Thyroid gland (tissue), 4 donors: ENCODE results near the gene ACLY. TPM values are rescaled to one million over a fixed set of nuclear protein-coding genes. Genes with fewer than 3 reads are reported as not detected.

Experiments used
- DNase-seq, 2 donors: peaks; one replicate each; pipeline ENCODE4 v3.0.0-alpha.2; 2019
- H3K27ac ChIP-seq, 3 donors: fragments of 200-600 bp; sonication (generic); 1 replicate in 2 of 3; 2 replicates in 1 of 3; pipeline ENCODE4 v1.5.1; 2016 to 2019; ENCODE audit warnings: mild to moderate bottlenecking in 1 of 3, moderate library complexity in 1 of 3
- H3K27me3 ChIP-seq: fragments of 200-600 bp; sonication (generic); one replicate; pipeline ENCODE4 v1.5.1; 2019
- H3K36me3 ChIP-seq, 2 donors: fragments of 200-600 bp; sonication (generic); one replicate each; pipeline ENCODE4 v1.5.1; 2016 to 2019
- H3K4me1 ChIP-seq, 2 donors: fragments of 200-600 bp; sonication (generic); one replicate each; pipeline ENCODE4 v1.5.1; 2017 to 2019
- H3K4me3 ChIP-seq, 3 donors: fragments of 200-600 bp; sonication (generic); replicated peaks in 1 of 3; 1 replicate in 2 of 3; 2 replicates in 1 of 3; pipeline ENCODE4 v1.5.1; 2016; ENCODE audit warnings: mild to moderate bottlenecking in 1 of 3
- H3K9me3 ChIP-seq: fragments of 200-600 bp; sonication (generic); one replicate; pipeline ENCODE4 v1.5.1; 2017
- POLR2A ChIP-seq, 2 donors: fragments of 450-650 bp; IDR thresholded peaks; one replicate each; pipeline ENCODE4 v1.6.1; 2017; ENCODE audit warnings: antibody characterized with exemption in 2 of 2, mild to moderate bottlenecking in 2 of 2, moderate library complexity in 1 of 2
- WGBS, 2 donors: methylation state at CpG; one replicate each; pipeline ENCODE4 v1.1.5; 2017; 5-methylcytosine and 5-hydroxymethylcytosine counted together
- intact Hi-C: fragments of 100-400 bp; cut with DNase I; formaldehyde crosslinking; loops from one replicate; pipeline ENCODE4 v1.15.1; 2023
- total RNA-seq, 4 donors: library from RNA; depleted of rRNA; stranded (reverse); fragments of >200 nt; gene quantifications; one replicate each; pipeline ENCODE4 v1.2.3, GENCODE V29; 2016
- TF ChIP-seq, protein P1 (sequence below), 6 experiments: fragments of 200-600 bp in 3 of 6; fragments of 450-650 bp in 3 of 6; sonication (generic) in 3 of 6; IDR thresholded peaks; one replicate each; pipeline ENCODE4 v1.5.1; 2016 to 2019; ENCODE audit warnings: antibody characterized with exemption in 6 of 6, mild to moderate bottlenecking in 2 of 6, inconsistent platforms in 1 of 6, moderate library complexity in 1 of 6

The ACLY gene
- total RNA-seq, 4 donors from 2014 or later: 62.6 to 85.2 (median 78.8) TPM

DNA sequence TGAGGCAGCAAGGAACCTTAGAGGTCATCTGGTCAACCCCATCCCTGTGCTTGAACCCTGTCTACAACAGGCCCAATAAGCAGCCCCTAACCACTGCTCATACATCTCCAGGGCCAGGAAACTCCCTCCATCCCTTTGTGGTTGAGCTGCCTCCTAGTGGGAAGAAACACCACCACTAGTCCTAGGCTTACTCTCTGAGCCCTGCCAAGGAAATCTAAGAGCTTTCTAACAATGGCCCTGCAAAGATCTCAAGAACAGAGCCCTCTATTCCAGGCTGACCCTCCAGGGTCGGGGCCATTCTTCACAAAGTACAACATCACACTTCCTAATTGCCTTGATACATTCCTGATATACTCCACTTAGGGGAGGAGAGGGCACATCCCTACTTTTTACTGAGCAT lies 5.8 kb downstream of the ACLY start:
- peaks cover 41 to 48% of the 10 kb centered on the region in 2 donors for H3K36me3 ChIP-seq
- H3K4me3 ChIP-seq: no peak overlapping the region
- TF ChIP-seq, protein P1, sequence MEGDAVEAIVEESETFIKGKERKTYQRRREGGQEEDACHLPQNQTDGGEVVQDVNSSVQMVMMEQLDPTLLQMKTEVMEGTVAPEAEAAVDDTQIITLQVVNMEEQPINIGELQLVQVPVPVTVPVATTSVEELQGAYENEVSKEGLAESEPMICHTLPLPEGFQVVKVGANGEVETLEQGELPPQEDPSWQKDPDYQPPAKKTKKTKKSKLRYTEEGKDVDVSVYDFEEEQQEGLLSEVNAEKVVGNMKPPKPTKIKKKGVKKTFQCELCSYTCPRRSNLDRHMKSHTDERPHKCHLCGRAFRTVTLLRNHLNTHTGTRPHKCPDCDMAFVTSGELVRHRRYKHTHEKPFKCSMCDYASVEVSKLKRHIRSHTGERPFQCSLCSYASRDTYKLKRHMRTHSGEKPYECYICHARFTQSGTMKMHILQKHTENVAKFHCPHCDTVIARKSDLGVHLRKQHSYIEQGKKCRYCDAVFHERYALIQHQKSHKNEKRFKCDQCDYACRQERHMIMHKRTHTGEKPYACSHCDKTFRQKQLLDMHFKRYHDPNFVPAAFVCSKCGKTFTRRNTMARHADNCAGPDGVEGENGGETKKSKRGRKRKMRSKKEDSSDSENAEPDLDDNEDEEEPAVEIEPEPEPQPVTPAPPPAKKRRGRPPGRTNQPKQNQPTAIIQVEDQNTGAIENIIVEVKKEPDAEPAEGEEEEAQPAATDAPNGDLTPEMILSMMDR (IDR thresholded peaks at IDR 0.05): no peak
- no peak for TF ChIP-seq POLR2A (IDR thresholded peaks at IDR 0.05)
- no peaks in the 10 kb centered on the region for H3K27me3 ChIP-seq
- intact Hi-C loops: no loop called here
- 62 to 71% methylated on average over 1 of the region's 1 CpG for WGBS, 2 donors
- H3K4me1 ChIP-seq: peaks cover 9 to 21% of the 10 kb centered on the region in 2 donors
- no peaks in the 10 kb centered on the region for H3K9me3 ChIP-seq
- DNase-seq: no peak
- H3K27ac ChIP-seq: no peak overlapping the region

DNA sequence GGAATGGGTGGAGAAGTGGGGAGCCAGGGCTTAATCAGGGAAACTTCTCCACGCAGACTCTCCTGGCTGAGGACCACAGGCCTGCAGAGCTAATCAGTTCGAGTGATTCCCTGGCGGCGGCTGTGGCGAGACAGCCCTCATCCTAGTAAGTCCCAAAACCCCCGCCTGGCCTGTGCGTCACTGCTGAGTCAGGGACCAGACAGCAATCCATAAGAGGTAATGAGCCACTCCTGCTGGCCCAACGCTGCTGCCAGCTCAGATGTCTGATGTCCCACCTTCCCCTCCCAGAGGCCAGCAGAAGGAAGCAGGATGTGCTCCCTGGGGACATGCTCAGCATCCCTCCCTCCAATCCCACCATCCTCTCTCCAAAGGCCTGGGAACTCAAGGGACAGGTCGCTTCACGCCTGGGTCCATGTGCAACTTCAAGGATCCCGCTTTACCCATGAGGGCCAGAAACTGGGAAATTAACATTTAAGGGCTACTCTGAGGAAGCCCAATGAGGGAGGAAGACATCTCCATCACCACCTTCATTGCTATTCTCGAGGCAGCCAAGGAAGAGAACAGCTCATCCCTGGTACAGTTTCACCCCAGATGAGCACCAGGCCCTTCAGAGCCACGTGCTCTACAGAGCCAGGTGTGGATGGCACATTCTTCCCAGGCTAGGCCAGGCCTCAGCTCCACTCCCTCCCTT lies 7.9 kb downstream of the ACLY start:
- Histone ChIP-seq H3K36me3 (peaks cover 48 to 56% of the 10 kb centered on the region in 2 donors), H3K27me3 (no peaks in the 10 kb centered on the region), H3K9me3 (no peaks in the 10 kb centered on the region), H3K4me1 (peaks cover 0 to 23% of the 10 kb centered on the region in 2 donors), H3K27ac (no peak overlapping the region), H3K4me3 (no peak overlapping the region)
- TF ChIP-seq, protein P1 (IDR thresholded peaks at IDR 0.05): no peak
- no peak for TF ChIP-seq POLR2A (IDR thresholded peaks at IDR 0.05)
- 90 to 94% methylated on average over 13 of the region's 13 CpGs for WGBS, 2 donors
- intact Hi-C loops: no loop called here
- DNase-seq: no peak

DNA sequence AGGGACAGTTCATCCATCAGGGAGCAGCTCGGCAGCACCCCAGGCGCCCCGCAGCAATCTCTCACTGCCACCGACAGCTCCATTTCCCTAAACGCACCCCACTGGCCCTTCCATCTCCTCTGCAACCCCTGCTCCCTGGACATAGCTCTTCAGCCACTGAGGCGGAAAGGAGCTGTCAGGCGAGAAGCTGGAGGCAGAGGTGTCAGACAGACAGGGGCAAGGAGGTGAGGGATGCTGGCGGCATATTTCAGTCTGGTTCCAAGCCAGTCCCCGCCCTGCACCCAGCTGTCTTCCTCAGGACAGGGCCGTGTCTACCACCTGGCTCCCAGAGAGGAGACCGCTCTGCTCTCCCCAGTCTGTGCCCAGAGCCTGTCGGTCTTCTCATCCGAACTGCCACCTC lies 9.7 kb downstream of the ACLY start:
- TF ChIP-seq, protein P1 (IDR thresholded peaks at IDR 0.05): no peak
- no peak for TF ChIP-seq POLR2A (IDR thresholded peaks at IDR 0.05)
- Histone ChIP-seq H3K9me3 (no peaks in the 10 kb centered on the region), H3K4me3 (no peak overlapping the region), H3K4me1 (peaks cover 0 to 21% of the 10 kb centered on the region in 2 donors), H3K27me3 (no peaks in the 10 kb centered on the region), H3K27ac (no peak overlapping the region), H3K36me3 (peaks cover 61 to 72% of the 10 kb centered on the region in 2 donors)
- no peak for DNase-seq
- intact Hi-C loops: no loop called here
- WGBS, 2 donors: 96% methylated on average over 13 of the region's 13 CpGs

DNA sequence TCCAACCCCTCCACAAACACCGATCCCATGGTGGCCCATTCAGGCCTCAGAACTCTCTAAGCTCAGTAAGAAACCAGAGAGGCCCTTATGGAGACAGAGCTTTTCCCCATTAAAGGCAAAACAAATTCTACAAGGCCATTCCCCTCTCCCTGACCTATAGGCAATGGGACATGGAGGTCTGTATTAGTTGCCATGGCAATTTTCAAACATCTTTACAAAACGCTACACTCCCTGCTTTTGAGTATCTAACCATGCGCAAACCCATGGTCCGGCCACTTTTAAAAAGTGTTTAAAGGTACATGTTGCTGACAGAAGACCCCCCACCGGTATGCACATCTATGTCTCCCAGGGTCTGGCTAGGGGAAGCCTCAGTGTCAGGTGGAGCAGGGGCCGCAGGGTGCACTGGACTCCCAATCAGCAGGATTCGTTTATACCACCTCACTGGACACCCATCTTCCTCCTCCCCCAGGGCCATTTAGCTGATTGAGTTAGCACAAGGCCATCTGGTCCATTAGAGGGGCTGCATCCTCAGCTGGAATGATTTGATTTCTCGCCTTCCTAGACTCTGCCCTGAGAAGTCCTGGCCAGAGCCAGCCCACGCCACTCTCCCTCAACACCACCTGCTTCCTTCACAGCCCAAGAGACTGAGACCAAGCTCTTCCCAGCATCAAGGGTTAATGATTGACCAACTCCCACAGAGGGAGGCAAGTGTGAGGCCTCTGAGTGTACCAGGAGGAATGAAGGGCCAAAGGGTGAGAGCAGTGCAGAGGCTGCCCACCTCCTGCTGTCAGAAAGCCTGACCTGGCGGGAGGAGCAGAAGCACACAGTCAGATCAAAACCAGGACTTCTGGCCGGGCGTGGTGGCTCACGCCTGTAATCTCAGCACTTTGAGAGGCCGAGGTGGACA lies 10.9 kb downstream of the ACLY start:
- no peak overlapping the region for H3K4me3 ChIP-seq
- no peak overlapping the region for H3K27ac ChIP-seq
- H3K4me1 ChIP-seq: peaks cover 0 to 16% of the 10 kb centered on the region in 2 donors
- no peaks in the 10 kb centered on the region for H3K27me3 ChIP-seq
- intact Hi-C loops: no loop called here
- 87 to 91% methylated on average over 14 of the region's 14 CpGs for WGBS, 2 donors
- no peak for TF ChIP-seq POLR2A (IDR thresholded peaks at IDR 0.05)
- TF ChIP-seq, protein P1 (IDR thresholded peaks at IDR 0.05): no peak
- H3K9me3 ChIP-seq: no peaks in the 10 kb centered on the region
- no peak for DNase-seq
- peaks cover 61 to 64% of the 10 kb centered on the region in 2 donors for H3K36me3 ChIP-seq

DNA sequence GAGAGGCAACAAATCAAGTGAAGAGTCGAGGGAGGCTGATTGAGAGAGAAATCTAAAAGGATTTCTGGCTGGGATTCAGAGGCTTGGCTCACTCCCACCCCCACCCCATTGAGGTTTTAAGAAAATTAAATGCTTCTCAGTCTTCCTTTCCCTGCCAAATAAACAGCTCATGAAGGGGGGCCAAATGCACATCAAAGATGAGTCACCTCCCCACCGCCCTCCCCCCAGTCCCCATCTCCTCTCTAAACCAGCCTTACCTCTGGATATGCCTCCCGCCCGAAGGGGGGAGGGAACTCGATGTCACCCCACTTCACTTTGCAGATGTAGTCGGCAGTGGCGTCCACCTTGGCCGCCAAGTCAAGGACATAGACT lies 11.6 kb downstream of the ACLY start:
- TF ChIP-seq, protein P1 (IDR thresholded peaks at IDR 0.05): no peak
- no peak for TF ChIP-seq POLR2A (IDR thresholded peaks at IDR 0.05)
- intact Hi-C loops: no loop called here
- Histone ChIP-seq H3K27me3 (no peaks in the 10 kb centered on the region), H3K36me3 (peaks cover 65% of the 10 kb centered on the region in 2 donors), H3K4me3 (no peak overlapping the region), H3K27ac (no peak overlapping the region), H3K4me1 (peaks cover 0 to 16% of the 10 kb centered on the region in 2 donors), H3K9me3 (no peaks in the 10 kb centered on the region)
- no peak for DNase-seq
- WGBS, 2 donors: 86 to 89% methylated on average over 8 of the region's 8 CpGs
